Fibroblast of peridontal ligament (primary cell): ENCODE data around the gene RIMS3.
"Not testable (repeated sequence)": the region's sequence is repeated elsewhere in the genome, so short reads cannot be mapped to it uniquely, and the experiment has no call there.

ENCODE experiments used
- DNase-seq: peaks from one replicate; pipeline ENCODE4 v3.0.0-alpha.2; 2010; ENCODE audit errors: extremely low read depth

The RIMS3 gene

GRCh38 chr1:40630488-40631223 is 34.8 kb downstream of the RIMS3 start:
- DNase-seq, result no peak

- not testable (repeated sequence) for DNase-seq
Observed at GRCh38 chr1:40629546-40629945, 35.9 kb downstream of the RIMS3 start.

GRCh38 chr1:40628903-40629292 is 36.6 kb downstream of the RIMS3 start:
- no peak for DNase-seq

GRCh38 chr1:40627987-40628902 is 37.2 kb downstream of the RIMS3 start:
- DNase-seq, result no peak

GRCh38 chr1:40626383-40626770 is 39.1 kb downstream of the RIMS3 start:
- DNase-seq, result no peak

- no peak for DNase-seq
Observed at GRCh38 chr1:40625476-40626382, 39.8 kb downstream of the RIMS3 start.

- no peak for DNase-seq
Observed at GRCh38 chr1:40625076-40625475, 40.4 kb downstream of the RIMS3 start.

GRCh38 chr1:40622936-40623629 is 42.4 kb downstream of the RIMS3 start:
- DNase-seq, result no peak

- DNase-seq, result no peak
Observed at GRCh38 chr1:40621821-40622450, 43.5 kb downstream of the RIMS3 start.

- no peak for DNase-seq
Observed at GRCh38 chr1:40620586-40621210, 44.8 kb downstream of the RIMS3 start.

- DNase-seq, result no peak
Observed at GRCh38 chr1:40620150-40620549, 45.3 kb downstream of the RIMS3 start.

GRCh38 chr1:40618108-40618507 is 47.4 kb downstream of the RIMS3 start:
- DNase-seq, result peak; percentile 12

- DNase-seq, result peak; percentile 72
Observed at GRCh38 chr1:40612345-40612831, 53.1 kb downstream of the RIMS3 start.

- no peak for DNase-seq
Observed at GRCh38 chr1:40610156-40610555, 55.3 kb downstream of the RIMS3 start.

- no peak for DNase-seq
Observed at GRCh38 chr1:40607921-40608320, 57.6 kb downstream of the RIMS3 start.

GRCh38 chr1:40606978-40607377 is 58.5 kb downstream of the RIMS3 start:
- DNase-seq, result no peak

- no peak for DNase-seq
Observed at GRCh38 chr1:40606194-40606593, 59.3 kb downstream of the RIMS3 start.

GRCh38 chr1:40599926-40600325 is 65.6 kb downstream of the RIMS3 start:
- no peak for DNase-seq

- DNase-seq, result no peak
Observed at GRCh38 chr1:40595623-40596022, 69.9 kb downstream of the RIMS3 start.

- no peak for DNase-seq
Observed at GRCh38 chr1:40594187-40594531, 71.3 kb downstream of the RIMS3 start.
